CD4-positive, alpha-beta T cell treated with Interferon gamma for 1 hour (primary cell): ENCODE measurements around the gene KAT2A.

Experiments used
- DNase-seq: peaks from one replicate; pipeline ENCODE4 v3.0.0-alpha.2; 2020

Gene KAT2A

DNA sequence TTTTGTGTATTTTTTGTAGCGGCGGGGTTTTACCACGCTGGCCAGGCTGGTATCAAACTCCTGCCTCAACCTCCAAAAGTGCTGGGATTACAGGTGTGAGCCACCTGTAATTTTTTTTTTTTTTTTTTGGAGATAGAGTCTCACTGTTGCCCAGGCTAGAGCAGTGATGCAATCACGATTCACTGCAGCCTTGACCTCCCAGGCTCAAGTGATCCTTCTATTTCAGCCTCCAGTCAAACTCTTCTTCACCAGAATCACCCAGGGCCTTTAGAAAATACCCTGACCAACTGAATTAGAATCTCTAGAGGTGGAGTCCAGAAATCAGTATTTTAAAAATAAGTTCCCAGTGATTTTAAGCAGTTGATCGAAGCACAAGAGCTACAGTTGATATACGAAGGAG, 14.0 kb upstream of the KAT2A start:
- no peak for DNase-seq

DNA sequence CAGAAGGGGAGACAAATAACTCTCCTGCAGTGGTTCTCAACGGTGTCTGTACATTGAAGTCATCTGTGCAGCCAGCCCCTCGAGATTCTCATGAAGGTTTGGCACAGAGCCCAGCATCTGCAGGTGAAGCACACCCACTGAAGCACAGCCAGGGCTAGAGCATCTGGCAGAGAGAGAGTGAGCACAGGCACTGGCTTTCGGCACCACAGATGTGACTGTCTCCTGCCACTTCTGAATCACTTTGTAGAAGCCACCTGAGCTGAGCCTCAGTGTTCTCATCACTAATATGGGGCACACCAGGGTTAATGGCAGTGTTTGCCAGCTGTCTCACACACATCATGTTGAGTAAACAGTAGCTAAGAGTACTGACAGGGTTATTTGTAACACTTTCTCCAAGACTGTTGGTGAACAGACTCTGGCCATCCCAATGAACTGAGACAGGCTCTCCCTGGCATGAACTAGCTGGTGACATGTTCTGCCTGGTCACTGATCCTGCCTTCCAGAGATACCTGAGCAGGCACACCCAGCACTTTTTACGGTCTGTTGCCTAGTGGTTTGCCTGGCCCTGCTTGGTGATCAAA, 12.4 kb upstream of the KAT2A start:
- DNase-seq, result peak; percentile 68

DNA sequence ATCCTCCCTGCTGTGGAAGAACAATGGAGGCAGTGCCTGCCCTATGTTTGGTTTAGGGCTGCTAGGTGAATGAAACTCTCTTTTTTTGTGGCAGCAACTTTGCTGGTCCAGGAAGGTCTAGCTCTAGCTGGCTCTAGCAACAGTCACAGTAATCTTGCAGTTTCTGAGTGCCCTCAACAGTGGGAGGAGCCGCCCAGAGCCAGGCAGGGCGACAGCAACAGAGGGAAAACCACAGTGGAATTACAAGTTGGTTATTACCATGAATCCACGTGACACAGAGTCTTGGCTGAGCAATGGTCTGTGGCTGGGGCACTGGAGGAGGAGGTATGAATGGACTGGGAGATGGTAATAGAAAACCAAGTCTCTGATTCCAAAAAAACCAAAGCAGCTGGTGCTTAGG, 11.8 kb upstream of the KAT2A start:
- DNase-seq, result peak; percentile 28

DNA sequence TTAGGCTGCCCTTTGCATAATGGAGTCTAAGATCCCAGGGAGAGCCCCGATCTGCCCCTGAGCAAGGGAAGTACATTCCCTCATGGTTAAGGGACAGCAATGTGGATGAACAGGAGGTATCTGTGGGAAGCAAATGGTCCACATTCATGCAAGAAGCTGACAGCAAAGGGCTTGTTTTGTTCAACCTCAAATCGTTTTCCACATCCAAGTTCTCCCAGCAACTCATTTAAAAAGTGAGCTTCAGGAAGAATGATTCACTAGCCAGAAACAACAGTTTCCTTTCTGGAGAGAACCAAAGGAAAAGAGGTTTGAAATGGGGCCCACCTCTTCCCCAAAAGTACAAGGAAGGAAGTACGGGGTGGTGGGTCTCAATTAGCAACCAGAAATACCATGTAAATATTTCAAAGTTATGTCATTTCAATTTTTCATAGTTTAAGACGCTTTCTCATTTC, 10.8 kb upstream of the KAT2A start:
- DNase-seq, result no peak

DNA sequence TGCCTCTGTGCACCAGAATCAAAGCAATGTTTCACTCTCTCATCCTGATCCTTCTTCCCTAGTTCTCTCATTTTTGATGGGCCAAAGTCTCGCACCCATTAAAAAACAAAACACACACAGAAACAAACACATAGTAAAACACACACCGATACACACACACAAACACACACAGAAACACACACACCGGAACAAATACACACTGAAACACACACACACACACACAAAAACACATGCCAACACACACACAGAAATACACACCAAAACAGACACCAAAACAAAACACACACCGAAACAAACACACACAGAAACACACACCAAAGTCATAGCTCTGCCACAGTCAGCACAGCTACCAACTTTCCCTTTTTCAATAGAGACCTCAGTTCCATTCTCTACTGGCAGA, 10.1 kb upstream of the KAT2A start:
- no peak for DNase-seq

DNA sequence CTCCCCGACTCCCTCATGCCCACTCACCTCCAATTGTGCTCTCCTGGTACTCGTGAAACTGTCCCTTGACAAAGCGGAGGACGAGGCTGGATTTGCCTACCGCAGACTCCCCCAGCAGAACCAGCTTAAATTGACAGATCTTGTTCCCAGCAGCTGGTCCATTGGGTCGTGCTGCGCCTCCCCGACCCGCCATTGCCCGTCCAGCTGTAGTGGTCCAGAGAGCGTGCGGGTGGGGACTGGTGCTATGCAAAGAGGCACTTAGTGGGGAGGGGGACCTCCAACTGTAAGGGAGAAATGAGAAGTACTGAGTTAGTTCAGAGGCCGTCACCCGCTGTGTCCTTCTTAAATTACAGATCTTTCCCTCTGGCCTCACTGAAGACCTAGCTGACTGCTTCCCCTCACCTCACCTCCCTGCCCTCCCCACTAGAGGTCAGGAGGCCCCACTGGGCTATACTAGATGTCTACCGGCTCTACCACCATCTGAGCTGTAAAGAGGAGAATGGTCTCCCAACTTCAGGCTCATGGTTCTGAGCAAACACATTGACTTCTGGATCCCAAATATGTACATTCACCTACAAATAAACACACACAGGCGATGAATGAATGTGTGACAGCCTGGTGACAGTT, 9.3 kb upstream of the KAT2A start:
- no peak for DNase-seq

DNA sequence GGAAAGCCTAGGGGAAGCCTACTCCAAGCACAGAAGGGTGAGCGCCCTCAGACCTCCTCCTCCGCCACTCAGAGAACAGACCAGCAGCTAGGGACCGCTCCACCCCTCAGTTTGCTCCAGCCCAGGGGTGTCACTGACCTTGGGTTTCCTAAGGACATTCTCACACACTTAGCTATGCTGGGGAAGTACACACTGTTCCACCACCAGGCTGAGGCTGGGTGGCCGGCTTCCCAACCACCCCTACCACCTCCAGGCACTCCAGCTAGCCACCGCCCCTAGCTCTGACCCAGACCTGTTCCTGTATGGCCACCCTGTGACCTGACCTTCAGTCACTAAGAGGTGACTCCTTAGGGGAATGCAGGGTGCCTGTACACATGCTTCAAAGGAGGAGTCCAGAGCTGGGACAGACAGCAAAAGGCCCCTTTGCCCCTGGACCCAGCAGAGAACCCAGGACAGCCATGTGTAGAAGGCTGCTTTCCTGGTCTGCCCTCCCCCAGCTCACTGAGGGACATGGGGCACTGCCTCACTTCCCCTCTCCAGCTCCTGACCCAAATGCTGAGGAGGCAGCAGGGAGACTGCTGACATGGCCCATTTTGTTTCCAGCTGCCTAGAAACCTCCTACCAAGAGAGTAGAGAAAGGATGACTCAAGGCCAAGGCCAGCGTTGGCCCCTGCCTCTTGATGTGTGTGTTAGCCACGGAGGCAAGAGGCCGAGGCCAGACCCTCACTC, 8.1 kb upstream of the KAT2A start:
- DNase-seq, result no peak

DNA sequence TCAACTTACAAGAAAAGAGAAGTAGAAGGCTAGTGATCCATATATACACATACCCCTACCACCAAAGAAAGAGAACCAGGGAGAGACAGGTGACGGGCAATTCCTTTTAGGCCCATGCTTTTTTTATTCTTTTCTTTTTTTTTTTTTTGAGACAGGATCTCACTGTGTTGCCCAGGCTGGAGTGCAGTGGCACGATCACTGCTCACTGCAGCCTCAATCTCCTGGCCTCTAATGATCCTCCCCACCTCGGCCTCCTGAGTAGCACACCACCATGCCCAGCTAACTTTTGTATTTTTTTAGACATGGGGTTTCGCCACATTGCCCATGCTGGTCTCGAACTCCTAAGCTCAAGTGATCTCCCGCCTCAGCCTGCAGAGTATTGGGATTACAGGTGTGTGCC, 6.2 kb upstream of the KAT2A start:
- DNase-seq, result no peak

DNA sequence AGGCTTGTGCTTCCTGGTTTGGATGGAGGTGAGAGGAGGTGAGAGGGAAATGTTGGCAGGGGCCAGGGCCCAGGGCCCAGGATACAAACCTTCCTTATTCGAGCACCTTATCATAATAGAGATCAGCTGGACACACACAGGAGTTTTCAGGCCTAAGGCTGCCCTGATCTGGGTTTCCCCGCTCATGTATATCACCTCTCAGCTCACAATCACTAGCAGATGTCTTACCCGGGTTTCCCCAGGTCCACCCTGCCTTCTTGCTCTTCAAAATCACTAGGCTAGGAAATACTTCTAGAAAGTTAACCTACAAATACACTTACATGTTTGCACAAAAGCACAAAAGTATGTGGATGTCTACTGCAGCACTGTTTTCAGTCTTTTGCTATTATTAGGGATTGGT, 5.7 kb upstream of the KAT2A start:
- no peak for DNase-seq

DNA sequence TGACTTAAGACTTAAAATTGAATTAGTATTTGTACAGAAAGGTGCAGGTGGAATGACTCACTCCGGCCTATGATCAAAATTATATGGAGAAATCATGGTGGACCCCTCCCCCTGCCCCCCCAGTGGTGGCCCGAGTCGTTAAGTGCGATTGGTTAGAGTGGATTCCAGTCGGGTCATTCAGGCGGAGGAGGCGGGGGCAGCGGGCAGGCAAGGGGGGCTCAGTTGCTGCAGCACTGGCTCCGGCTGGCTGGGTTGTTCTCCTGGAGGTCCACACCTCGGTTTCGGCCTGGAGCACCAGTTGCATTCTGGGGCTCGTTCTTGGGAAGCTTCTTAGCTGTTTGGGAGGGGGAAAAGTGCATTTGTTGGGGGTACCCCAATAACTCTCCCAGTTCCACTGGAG, 4.4 kb upstream of the KAT2A start:
- DNase-seq, result no peak

DNA sequence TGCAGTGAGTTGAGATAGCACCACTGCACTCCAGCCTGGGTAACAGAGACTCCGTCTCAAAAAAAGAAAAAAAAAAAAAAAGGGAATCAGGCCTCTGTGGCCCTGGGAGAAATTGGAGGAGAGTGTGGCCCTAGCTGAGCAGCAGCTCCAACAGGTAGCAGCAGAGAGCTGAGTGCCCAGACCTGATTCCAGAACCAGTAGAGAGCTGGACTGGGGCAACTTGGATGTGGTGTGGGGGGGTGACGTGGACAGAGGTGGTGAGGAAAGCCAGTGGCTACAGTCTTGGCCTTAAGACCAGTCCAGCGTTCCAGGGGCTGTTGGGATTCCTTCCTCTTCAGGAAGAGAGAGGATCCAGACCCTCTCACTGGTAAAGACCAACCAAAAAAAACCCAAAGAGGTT, 3.1 kb upstream of the KAT2A start:
- DNase-seq, result no peak

DNA sequence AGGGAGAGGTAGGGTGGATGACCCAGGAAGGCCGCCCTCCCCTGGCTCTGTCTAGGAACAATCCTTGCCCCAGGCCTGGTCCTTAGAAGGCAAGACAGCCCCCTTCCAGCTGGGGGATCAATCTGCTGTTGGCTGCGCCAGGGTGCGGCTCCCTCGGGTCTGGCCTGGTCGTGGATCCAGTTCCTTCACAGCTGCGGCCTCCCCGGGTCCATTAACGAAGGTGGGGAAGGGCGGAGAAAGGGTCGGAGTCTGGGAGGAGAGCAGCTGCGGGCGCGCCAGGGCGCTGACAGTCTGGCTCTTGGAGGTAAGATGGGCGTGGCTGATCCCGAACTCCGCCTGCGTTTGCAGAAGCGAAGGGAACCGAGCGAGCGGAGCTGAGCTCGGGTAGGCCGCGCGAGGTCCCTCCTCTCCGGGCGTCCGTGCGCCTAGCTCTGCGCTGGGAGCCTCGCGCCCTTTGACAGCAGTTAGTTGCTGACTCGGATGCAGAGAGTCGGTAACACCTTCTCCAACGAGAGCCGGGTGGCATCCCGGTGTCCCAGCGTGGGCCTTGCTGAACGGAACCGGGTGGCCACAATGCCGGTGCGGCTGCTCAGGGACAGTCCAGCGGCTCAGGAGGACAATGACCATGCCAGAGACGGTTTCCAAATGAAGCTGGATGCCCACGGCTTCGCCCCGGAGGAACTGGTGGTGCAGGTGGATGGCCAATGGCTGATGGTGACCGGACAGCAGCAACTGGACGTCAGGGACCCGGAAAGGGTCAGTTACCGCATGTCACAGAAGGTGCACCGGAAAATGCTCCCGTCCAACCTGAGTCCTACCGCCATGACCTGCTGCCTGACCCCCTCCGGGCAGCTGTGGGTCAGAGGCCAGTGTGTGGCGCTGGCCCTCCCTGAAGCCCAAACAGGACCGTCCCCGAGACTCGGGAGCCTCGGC, 1.5 kb upstream of the KAT2A start, which contains the start of gene HSPB9:
Gene HSPB9 (plus strand): TSS at position 434 of the 933 bp plus-strand sequence. CDS start 47 bp downstream, at position 481.
- DNase-seq, result no peak

DNA sequence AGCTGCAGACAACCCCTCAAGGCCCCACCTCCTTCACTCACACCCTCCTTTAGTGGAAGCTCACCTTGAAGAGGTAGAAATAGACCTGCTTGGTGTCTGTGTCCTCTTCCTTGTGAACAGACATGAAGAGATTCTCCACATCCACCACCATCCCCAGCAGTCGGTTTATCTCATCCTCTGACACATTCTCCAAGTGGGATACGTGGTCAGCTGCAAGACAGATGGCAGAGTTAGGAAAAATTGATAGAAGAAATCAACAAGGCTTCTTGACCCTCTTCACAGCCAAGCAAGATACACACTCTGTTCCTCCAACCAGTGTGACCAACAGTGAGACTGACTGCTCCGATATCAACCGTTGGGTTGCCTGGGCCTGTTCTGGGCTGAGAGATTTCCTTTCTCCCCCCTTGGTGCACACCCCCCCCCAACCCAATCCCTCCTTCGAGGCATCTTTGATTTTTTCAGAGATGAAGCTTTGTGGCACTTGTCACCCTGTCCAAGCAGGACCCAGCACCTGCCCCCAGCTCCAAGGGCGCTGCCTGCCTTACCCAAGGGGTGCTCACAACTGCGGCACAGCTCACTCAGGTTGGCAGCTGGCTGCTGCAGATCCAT, 902 bp downstream of the KAT2A start:
- no peak for DNase-seq

DNA sequence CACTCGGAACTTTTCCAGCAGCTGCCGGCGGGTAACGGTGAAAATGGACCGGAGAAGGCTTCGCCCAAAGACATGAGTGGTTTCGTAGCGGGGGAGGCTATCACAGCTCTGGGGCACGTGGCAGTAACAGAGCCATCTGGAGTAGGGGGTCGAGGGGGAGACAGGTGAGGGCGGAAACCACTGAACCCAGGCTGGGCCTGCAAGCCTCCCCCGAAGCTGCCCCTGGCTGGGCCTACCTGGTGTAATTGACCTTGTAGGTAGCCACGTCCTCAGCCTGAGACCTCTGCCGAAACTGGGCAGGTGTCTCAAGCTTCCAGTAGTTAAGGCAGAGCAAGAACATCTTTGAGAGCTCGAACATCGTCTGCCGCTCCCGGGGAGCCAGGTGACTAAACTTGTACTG, 1.9 kb downstream of the KAT2A start:
- no peak for DNase-seq

DNA sequence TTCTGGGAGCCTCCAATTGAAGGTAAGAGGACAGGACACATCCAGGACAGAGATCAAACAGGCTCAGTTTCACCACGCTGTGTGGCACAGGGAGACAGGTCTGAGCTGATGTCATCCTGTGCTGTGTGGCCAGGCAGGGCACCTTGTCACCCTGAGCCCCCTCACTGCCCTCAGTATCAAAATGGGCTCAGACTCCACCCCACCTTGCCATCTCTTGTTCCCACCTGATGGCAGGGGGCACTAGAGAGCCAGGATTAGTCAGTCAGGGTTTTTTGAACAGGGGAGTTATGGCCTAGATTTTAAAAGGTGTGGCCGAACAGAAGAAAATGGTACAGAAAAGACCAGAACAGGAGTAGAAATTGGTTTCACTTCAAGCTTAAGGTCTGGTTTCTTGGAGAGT, 2.6 kb downstream of the KAT2A start:
- peak; percentile 26 for DNase-seq

DNA sequence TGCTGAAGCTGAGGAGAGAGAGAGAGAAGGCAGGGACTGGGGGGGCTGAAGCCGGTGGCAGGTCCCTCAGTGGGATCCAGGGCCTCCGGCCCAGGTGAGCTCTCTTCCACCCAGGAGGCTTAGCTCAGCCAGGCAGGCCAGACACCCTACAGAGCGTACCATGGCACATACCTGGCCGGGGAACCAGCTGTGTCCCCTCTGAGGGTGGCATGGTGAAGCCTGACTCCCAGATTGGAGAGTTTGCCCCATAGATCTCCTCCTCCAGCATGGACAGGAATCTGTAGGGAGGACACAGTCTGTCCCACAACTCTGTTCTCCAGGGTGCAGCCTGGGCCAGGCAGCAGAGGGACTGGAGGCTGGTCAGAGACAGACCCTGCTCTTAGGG, 3.0 kb downstream of the KAT2A start:
- DNase-seq, result no peak

DNA sequence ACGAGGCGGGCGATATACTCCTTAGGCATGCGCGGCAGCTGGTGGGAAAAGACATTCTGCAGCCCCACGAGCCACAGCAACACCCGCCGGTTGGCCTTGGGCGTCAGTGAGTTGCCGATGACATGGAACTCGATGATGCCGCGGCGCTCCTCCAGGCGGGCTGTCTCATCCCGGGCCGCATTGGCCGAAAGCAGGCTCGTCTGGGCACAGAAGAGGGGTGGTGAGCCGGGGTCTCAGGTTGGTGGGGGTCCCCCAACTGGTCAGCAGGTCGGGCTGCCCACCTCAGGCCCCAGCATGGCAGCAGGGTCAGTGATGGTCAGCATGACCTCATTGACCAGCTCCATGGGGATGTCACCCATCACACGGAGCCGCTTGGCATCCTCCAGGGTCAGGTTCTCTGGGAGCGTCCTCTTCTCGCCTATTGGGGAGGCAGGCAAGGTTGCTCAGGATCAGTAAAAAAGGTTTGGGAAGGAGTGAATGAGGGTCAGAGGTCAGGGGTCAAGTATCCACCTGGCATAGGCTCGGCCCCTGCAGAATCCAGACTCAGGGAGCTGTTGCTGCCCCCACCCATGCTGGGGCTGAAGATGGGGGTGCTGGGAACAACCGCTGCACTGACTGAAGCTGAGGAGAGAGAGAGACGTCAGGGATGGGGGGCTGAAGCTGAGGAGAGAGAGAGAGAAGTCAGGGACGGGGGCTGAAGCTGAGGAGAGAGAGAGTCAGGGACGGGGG, 3.6 kb downstream of the KAT2A start:
- DNase-seq, result no peak

DNA sequence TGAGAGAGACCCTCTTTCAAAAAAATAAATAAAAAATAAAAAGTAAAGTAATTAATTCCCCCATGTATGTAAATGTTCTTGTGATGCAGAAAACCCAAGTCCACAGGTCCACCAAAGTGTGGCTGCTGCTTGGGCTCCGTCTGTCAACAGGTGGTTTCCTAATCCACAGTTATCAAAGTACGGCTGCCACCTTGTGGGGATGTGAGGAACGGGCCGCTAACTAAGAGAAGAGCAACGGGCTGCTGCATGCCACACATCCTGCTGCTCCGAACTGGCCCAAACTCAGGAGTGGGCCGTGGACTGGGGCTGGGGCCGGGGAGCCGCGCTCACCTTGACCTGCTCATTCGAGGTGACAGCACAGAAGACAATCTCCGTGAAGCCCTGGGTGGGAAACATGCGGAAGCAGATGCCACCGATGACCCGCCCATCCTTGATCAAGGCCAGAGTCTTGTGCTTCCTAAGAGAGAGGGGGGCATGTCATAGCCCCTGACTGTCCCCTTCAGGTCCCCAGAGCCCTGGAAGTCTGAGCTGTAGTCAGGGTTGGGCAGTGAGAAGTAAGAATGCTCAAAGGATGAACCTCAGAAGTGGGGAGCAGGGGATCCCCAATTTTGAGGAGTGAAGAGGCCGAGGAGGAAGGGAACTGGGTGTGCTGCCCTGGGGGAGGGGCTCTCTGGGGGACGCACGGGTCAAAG, 4.3 kb downstream of the KAT2A start:
- DNase-seq, result peak; percentile 83

DNA sequence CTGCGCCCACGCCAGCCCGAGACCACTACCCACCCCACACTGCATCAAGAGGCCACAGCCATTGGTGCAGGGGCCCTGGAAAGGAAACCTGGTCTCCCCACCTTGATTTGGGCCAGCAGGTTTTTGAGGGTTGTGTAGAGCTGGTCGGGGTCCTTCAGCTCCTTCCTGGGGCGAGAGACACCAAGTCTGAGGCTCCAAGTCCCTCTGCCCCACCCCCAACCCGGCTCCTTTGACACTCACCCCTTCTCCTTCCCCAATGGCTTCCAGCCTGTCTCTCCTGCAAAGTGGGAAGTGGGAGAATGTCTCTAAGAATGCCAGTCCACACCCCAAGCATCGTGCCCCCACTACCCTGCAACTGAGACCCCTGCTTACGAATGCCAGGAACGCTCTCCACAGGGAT, 7.0 kb downstream of the KAT2A start:
- no peak for DNase-seq

DNA sequence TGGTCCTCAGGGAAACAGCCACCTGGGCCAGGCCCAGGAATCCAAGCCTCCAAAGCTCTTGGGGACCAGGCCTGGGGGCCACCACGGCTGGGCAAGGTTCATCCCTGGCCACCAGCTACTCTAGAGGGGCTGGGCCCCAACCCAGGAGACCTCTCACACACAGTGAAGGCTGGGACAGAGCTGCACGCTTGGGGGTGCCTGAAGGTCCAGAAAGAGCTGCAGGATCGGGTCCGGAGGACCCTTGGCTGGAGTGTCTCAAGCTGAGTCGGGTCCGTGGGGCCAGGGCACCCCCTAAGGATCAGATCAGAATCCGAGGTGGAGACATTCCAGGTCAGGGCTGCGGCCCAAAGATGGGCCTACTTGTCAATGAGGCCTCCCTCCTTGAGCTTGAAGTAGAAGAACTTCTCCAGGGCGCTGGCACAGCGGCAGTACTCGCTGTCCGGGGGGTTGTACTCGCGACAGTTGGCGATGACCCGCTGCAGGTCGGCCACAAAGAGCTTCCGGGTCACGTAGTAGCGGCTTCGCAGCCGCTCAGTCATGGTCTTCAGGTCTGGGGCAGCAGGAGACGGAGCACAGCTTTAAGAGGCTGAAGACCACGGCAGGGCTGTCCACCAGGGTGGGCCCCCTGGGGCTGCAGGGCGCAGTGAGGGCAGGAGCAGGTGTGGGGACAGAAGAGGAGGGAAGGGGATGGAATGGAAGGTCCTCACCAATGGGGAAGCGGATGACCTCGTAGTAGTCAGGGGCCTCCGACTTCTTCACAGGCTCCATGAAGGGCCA, 7.7 kb downstream of the KAT2A start:
- no peak for DNase-seq
